GM20000 (cell line): Measurements from ENCODE around the gene MTMR2.

Experiments
- DNase-seq: peaks from one replicate; pipeline ENCODE4 v3.0.0; 2012; ENCODE audit warnings: low spot score
- CTCF ChIP-seq: IDR thresholded peaks from 2 replicates; pipeline ENCODE4 v1.5.1; 2012; ENCODE audit warnings: mild to moderate bottlenecking, control low read depth; ENCODE audit errors: extremely low read depth, missing control alignments

The MTMR2 gene

GRCh38 chr11:95853862-95854261, 70.0 kb downstream of the MTMR2 start:
- no peak for TF ChIP-seq CTCF
- no peak for DNase-seq

GRCh38 chr11:95853138-95853537, 70.8 kb downstream of the MTMR2 start:
- DNase-seq: no peak
- TF ChIP-seq CTCF: no peak

- TF ChIP-seq CTCF: no peak
- DNase-seq: no peak
Measured at GRCh38 chr11:95850137-95850536, 73.8 kb downstream of the MTMR2 start.

GRCh38 chr11:95849087-95849825, 74.7 kb downstream of the MTMR2 start:
- DNase-seq: peak; percentile 11
- peak; percentile 8 for TF ChIP-seq CTCF

- TF ChIP-seq CTCF: no peak
- DNase-seq: no peak
Measured at GRCh38 chr11:95845167-95845566, 78.7 kb downstream of the MTMR2 start.

GRCh38 chr11:95835768-95836488, 88.0 kb downstream of the MTMR2 start:
- TF ChIP-seq CTCF: peak; percentile 66
- DNase-seq: peak; percentile 30

GRCh38 chr11:95835351-95835750, 88.6 kb downstream of the MTMR2 start:
- TF ChIP-seq CTCF: no peak
- DNase-seq: no peak
